GM12878 (cell line): Measurements from ENCODE around the gene DCAF15. TPM values are rescaled to one million over a fixed set of nuclear protein-coding genes. Genes with fewer than 3 reads are reported as not detected.

Experiments
- ATF3 ChIP-seq: IDR thresholded peaks from 2 replicates; pipeline ENCODE4 v1.6.1; 2011; ENCODE audit warnings: low read depth, mild to moderate bottlenecking, low read length, moderate library complexity, borderline replicate concordance; ENCODE audit errors: extremely low read depth
- BACH1 ChIP-seq: fragments of 450-650 bp; IDR thresholded peaks from 2 replicates; pipeline ENCODE4 v1.6.1; 2017; ENCODE audit warnings: mild to moderate bottlenecking, borderline replicate concordance
- BHLHE40 ChIP-seq, 2 experiments: fragments of 450-650 bp in 1 of 2; IDR thresholded peaks; 2 replicates each; pipeline ENCODE4 v1.6.1; 2011 to 2017; ENCODE audit warnings: low read depth in 2 of 2, borderline replicate concordance in 1 of 2, improper control_type of control experiment in 1 of 2, low read length in 1 of 2, mild to moderate bottlenecking in 1 of 2
- CREB1 ChIP-seq: IDR thresholded peaks from 2 replicates; pipeline ENCODE4 v1.6.1; 2012; ENCODE audit warnings: low read depth, mild to moderate bottlenecking, inconsistent platforms
- CREM ChIP-seq: IDR thresholded peaks from 2 replicates; pipeline ENCODE4 v1.6.1; 2014; ENCODE audit warnings: antibody characterized with exemption, low read depth
- E2F4 ChIP-seq: IDR thresholded peaks from 2 replicates; pipeline ENCODE4 v1.6.1; 2012; ENCODE audit warnings: low read depth, low read length, improper control_type of control experiment
- E4F1 ChIP-seq: fragments of 450-650 bp; IDR thresholded peaks from 2 replicates; pipeline ENCODE4 v1.6.1; 2018; ENCODE audit warnings: borderline replicate concordance, mild to moderate bottlenecking; ENCODE audit not compliant: partially characterized antibody
- ELK1 ChIP-seq: IDR thresholded peaks from 2 replicates; pipeline ENCODE4 v1.6.1; 2012; ENCODE audit warnings: low read depth, low read length, improper control_type of control experiment
- FOS ChIP-seq: IDR thresholded peaks from 3 replicates; pipeline ENCODE4 v1.6.1; 2011; ENCODE audit warnings: borderline replicate concordance; ENCODE audit not compliant: insufficient read length; ENCODE audit errors: extremely low read depth
- GABPA ChIP-seq: IDR thresholded peaks from 2 replicates; pipeline ENCODE4 v1.6.1; 2014; ENCODE audit warnings: antibody characterized with exemption, low read depth, mild to moderate bottlenecking, inconsistent platforms
- HCFC1 ChIP-seq: fragments of 150-350 bp; IDR thresholded peaks from 2 replicates; pipeline ENCODE4 v1.6.1; 2014; ENCODE audit warnings: low read length
- IKZF1 ChIP-seq: fragments of 450-650 bp; conservative IDR thresholded peaks from 2 replicates; pipeline ENCODE4 v1.6.1; 2017; ENCODE audit warnings: antibody characterized with exemption, mild to moderate bottlenecking
- KLF5 ChIP-seq: fragments of 450-650 bp; IDR thresholded peaks from 2 replicates; pipeline ENCODE4 v1.6.1; 2014; ENCODE audit warnings: mild to moderate bottlenecking; ENCODE audit not compliant: partially characterized antibody
- NBN ChIP-seq: fragments of 450-650 bp; IDR thresholded peaks from 2 replicates; pipeline ENCODE4 v1.6.1; 2016
- NKRF ChIP-seq: fragments of 450-650 bp; conservative IDR thresholded peaks from 2 replicates; pipeline ENCODE4 v1.6.1; 2017; ENCODE audit warnings: mild to moderate bottlenecking, moderate library complexity
- NR2C1 ChIP-seq: fragments of 450-650 bp; IDR thresholded peaks from 2 replicates; pipeline ENCODE4 v1.6.1; 2017; ENCODE audit warnings: antibody characterized with exemption, mild to moderate bottlenecking, moderate library complexity
- PML ChIP-seq: IDR thresholded peaks from 2 replicates; pipeline ENCODE4 v1.6.1; 2012; ENCODE audit warnings: low read length, inconsistent platforms
- POLR2A ChIP-seq: IDR thresholded peaks from 2 replicates; pipeline ENCODE4 v1.6.1; 2011; ENCODE audit warnings: low read depth, mild to moderate bottlenecking, low read length
- POLR2AphosphoS5 ChIP-seq: IDR thresholded peaks from 2 replicates; pipeline ENCODE4 v1.6.1; 2011; ENCODE audit warnings: mild to moderate bottlenecking, low read length, inconsistent platforms
- POU2F2 ChIP-seq: IDR thresholded peaks from 3 replicates; pipeline ENCODE4 v1.6.1; 2011; ENCODE audit warnings: low read depth, mild to moderate bottlenecking, low read length, borderline replicate concordance
- SMAD5 ChIP-seq: IDR thresholded peaks from 2 replicates; pipeline ENCODE4 v1.6.1; 2016; ENCODE audit warnings: antibody characterized with exemption, low read depth
- SP1 ChIP-seq: IDR thresholded peaks from one replicate; pipeline ENCODE4 v1.6.1; 2011; ENCODE audit warnings: low read depth, low read length
- SPI1 ChIP-seq: IDR thresholded peaks from 2 replicates; pipeline ENCODE4 v1.6.1; 2011; ENCODE audit warnings: low read depth, mild to moderate bottlenecking, low read length, moderate library complexity, borderline replicate concordance; ENCODE audit not compliant: insufficient read depth
- STAT1 ChIP-seq: fragments of 450-650 bp; conservative IDR thresholded peaks from 2 replicates; pipeline ENCODE4 v1.6.1; 2014; ENCODE audit warnings: antibody characterized with exemption, mild to moderate bottlenecking
- YY1 ChIP-seq: IDR thresholded peaks from 2 replicates; pipeline ENCODE4 v1.6.1; 2011; ENCODE audit warnings: low read depth, mild to moderate bottlenecking, low read length
- polyA plus RNA-seq, 11 experiments: library from polyadenylated mRNA; depleted of rRNA in 4 of 11; unstranded in 6 of 11; stranded (reverse) in 5 of 11; fragments of >200 nt; fragmentation: Nextera tagmentation in 4 of 11; fragmentation: Illumina TruSeq in 1 of 11; extraction: Ambion mirVana in 4 of 11; extraction: Trizol in 1 of 11; gene quantifications; 1 replicate in 1 of 11; 2 replicates in 10 of 11; pipeline versions ENCODE4 v1.2.1 to v1.2.3, GENCODE V29; 2011 to 2016; ENCODE audit warnings: inconsistent platforms in 2 of 11, missing spikeins in 2 of 11, low read depth in 1 of 11
- total RNA-seq, 4 experiments: library from RNA; depleted of rRNA in 3 of 4; stranded (reverse); fragments of >200 nt in 3 of 4; fragmentation: Illumina TruSeq in 1 of 4; extraction: Trizol in 1 of 4; gene quantifications; 2 replicates each; pipeline versions ENCODE4 v1.2.1 to v1.2.3, GENCODE V29; 2013 to 2021

DCAF15 gene
- total and polyA plus RNA-seq, 10 of the 15 experiments (the other 5 are each of a cell fraction or from before 2014, with no cell fraction given), result 0.16 to 63.4 (median 26.6) TPM

GRCh38 chr19:13952154-13952930 is at the start of gene DCAF15 (continued):
- peak; percentile 62 for TF ChIP-seq E2F4
- TF ChIP-seq NBN, result 0 out of 2 replicates have a peak, but pooled peaks have one; percentile 37
- TF ChIP-seq FOS, result peak; percentile 88
- no peak for TF ChIP-seq PML
- TF ChIP-seq KLF5, result peak; percentile 96
- TF ChIP-seq POLR2AphosphoS5, result peak; percentile 60; the same call in 1 of the 2 replicates
- TF ChIP-seq SMAD5, result peak; percentile 61; the same call in 1 of the 2 replicates
- TF ChIP-seq BHLHE40 (IDR thresholded peaks at IDR 0.05; ENCODE audit: borderline replicate concordance in 1 of 2, low read depth in 2 of 2, low read length in 1 of 2), result peak; percentile 31 to 69; a peak in 2 of 4 replicates
- TF ChIP-seq GABPA, result peak; percentile 70
- TF ChIP-seq ATF3, result no peak
- TF ChIP-seq POLR2A, result peak; percentile 87
- 0 out of 2 replicates have a peak, but pooled peaks have one; percentile 14 for TF ChIP-seq HCFC1
- TF ChIP-seq CREM, result peak; percentile 84
- TF ChIP-seq E4F1, result peak; percentile 67
- peak; percentile 84 for TF ChIP-seq NR2C1
- TF ChIP-seq STAT1, result 0 out of 2 replicates have a peak, but pooled peaks have one; percentile 45
- TF ChIP-seq SPI1, result peak; percentile 2; the same call in 1 of the 2 replicates
- TF ChIP-seq BACH1, result no peak
- peak; percentile 98 for TF ChIP-seq SP1
- no peak for TF ChIP-seq IKZF1
- TF ChIP-seq YY1, result peak; percentile 98
- TF ChIP-seq NKRF, result peak; percentile 90
- peak; percentile 8; the same call in 1 of the 3 replicates for TF ChIP-seq POU2F2
- peak; percentile 90 for TF ChIP-seq CREB1
- peak; percentile 91 for TF ChIP-seq ELK1
